ENCODE data around the gene CD4. TPM values are rescaled to one million over a fixed set of nuclear protein-coding genes. Genes with fewer than 3 reads are reported as not detected.

CD4 gene
- total and polyA plus RNA-seq, 2 of the 4 experiments (the other 2 are of a cell fraction) = 5.7 to 15.0 TPM

GRCh38 chr12:6820166-6820565 is 30.8 kb downstream of the CD4 start:
- H2BK120ac ChIP-seq (ENCODE audit: low read depth, low read length) = no peak overlapping the region
- peaks cover 3% of the 10 kb centered on the region for H3K36me3 ChIP-seq (ENCODE audit: control insufficient read depth, insufficient read depth, low read length)
- no peak overlapping the region for H3K14ac ChIP-seq (replicated peaks; ENCODE audit: low read depth, low read length)
- no peak overlapping the region for H2BK5ac ChIP-seq (ENCODE audit: low read depth, low read length, poor library complexity, severe bottlenecking)
- H3K9me3 ChIP-seq (ENCODE audit: control insufficient read depth, insufficient read depth, low read length) = no peaks in the 10 kb centered on the region
- CTCF ChIA-PET = no interaction called here
- DNase-seq = no peak
- no peak overlapping the region for H3K56ac ChIP-seq (ENCODE audit: extremely low read depth, insufficient read depth, low read length)
- no peak overlapping the region for H3K4ac ChIP-seq (ENCODE audit: low read depth, low read length)
- no peaks in the 10 kb centered on the region for H4K20me1 ChIP-seq (ENCODE audit: insufficient read depth, low read length)
- H2AK9ac ChIP-seq (replicated peaks; ENCODE audit: low read depth, low read length, poor library complexity) = no peak overlapping the region
- WGBS, 2 experiments (ENCODE audit: extremely low coverage in 2 of 2, insufficient read length in 1 of 2) = 100% methylated on average over 1 of the region's 5 CpGs; no CpG with 5 or more reads in 1 of the 2 experiments
- H3K9me1 ChIP-seq (ENCODE audit: insufficient read depth, low read length) = peaks cover 4% of the 10 kb centered on the region
- peaks cover 13% of the 10 kb centered on the region; the same call in 1 of the 2 replicates for H3K4me1 ChIP-seq (ENCODE audit: control insufficient read depth, insufficient read depth, low read length)
- H3K23ac ChIP-seq (ENCODE audit: low read depth, low read length) = peak overlapping the region; percentile 15; the same call in 1 of the 2 replicates
- BruUV-seq (replicated peaks) = no TSS peak
- no peak overlapping the region for H3K4me2 ChIP-seq (ENCODE audit: low read depth, low read length)
- H2AK5ac ChIP-seq (ENCODE audit: low read depth, low read length) = no peak overlapping the region
- no peak overlapping the region for H2AFZ ChIP-seq (replicated peaks; ENCODE audit: low read length, poor library complexity)
- H2BK20ac ChIP-seq (ENCODE audit: low read depth, low read length) = no peak overlapping the region
- TF ChIP-seq USF2 (IDR thresholded peaks at IDR 0.05; ENCODE audit: low read depth, low read length) (no peak), CEBPB (IDR thresholded peaks at IDR 0.05; ENCODE audit: low read depth, low read length) (no peak), NFE2L2 (IDR thresholded peaks at IDR 0.05; ENCODE audit: low read depth, low read length) (no peak), MAZ (IDR thresholded peaks at IDR 0.05; ENCODE audit: borderline replicate concordance, low read depth, low read length) (no peak), FOS (IDR thresholded peaks at IDR 0.05; ENCODE audit: low read depth, low read length) (no peak), RCOR1 (IDR thresholded peaks at IDR 0.05; ENCODE audit: insufficient replicate concordance, low read length) (no peak), RAD21 (IDR thresholded peaks at IDR 0.05; ENCODE audit: low read length) (no peak), POLR2A (IDR thresholded peaks at IDR 0.05; ENCODE audit: low read depth, low read length) (no peak), ELK1 (IDR thresholded peaks at IDR 0.05; ENCODE audit: borderline replicate concordance, low read depth, low read length) (no peak), MAFK (IDR thresholded peaks at IDR 0.05; ENCODE audit: low read depth, low read length) (no peak), SMC3 (IDR thresholded peaks at IDR 0.05; ENCODE audit: low read depth, low read length) (no peak), MXI1 (IDR thresholded peaks at IDR 0.05; ENCODE audit: borderline replicate concordance, low read depth, low read length) (no peak), BHLHE40 (IDR thresholded peaks at IDR 0.05; ENCODE audit: low read depth, low read length) (no peak), CHD1 (IDR thresholded peaks at IDR 0.05; ENCODE audit: low read depth, low read length) (no peak)
- TF ChIP-seq, protein P1, sequence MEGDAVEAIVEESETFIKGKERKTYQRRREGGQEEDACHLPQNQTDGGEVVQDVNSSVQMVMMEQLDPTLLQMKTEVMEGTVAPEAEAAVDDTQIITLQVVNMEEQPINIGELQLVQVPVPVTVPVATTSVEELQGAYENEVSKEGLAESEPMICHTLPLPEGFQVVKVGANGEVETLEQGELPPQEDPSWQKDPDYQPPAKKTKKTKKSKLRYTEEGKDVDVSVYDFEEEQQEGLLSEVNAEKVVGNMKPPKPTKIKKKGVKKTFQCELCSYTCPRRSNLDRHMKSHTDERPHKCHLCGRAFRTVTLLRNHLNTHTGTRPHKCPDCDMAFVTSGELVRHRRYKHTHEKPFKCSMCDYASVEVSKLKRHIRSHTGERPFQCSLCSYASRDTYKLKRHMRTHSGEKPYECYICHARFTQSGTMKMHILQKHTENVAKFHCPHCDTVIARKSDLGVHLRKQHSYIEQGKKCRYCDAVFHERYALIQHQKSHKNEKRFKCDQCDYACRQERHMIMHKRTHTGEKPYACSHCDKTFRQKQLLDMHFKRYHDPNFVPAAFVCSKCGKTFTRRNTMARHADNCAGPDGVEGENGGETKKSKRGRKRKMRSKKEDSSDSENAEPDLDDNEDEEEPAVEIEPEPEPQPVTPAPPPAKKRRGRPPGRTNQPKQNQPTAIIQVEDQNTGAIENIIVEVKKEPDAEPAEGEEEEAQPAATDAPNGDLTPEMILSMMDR (conservative IDR thresholded peaks at IDR 0.05; ENCODE audit: low read depth, low read length) = no peak
- peaks cover 0 to 8% of the 10 kb centered on the region in 2 experiments; a peak in 1 of 4 replicates for H3K79me1 ChIP-seq (ENCODE audit: low read depth in 1 of 2, low read length in 2 of 2)
- in situ Hi-C loops (cut with MboI; ENCODE audit: low sequenced_read_pairs) (loop anchor here (10.0 kb wide), 1 partner anchor 205 kb away; no protein-coding TSS in a partner anchor), dilution Hi-C loops (cut with HindIII; ENCODE audit: low sequenced_read_pairs, unreplicated experiment) (no loop called here), intact Hi-C loops (cut with micrococcal nuclease) (no loop called here)
- H3K18ac ChIP-seq (ENCODE audit: low read depth, low read length) = no peak overlapping the region
- H3K9ac ChIP-seq (ENCODE audit: low read depth, low read length) = no peak overlapping the region; the same call in 1 of the 2 replicates
- H2BK15ac ChIP-seq (ENCODE audit: low read depth, low read length) = no peak overlapping the region
- H4K5ac ChIP-seq (ENCODE audit: low read depth, low read length) = no peak overlapping the region
- no peak overlapping the region for H3K4me3 ChIP-seq (ENCODE audit: insufficient read depth, low read depth, low read length)
- H4K8ac ChIP-seq (ENCODE audit: low read depth in 2 of 2, low read length in 2 of 2) = no peak overlapping the region
- no peak overlapping the region for H3K27ac ChIP-seq (ENCODE audit: insufficient read depth, low read length)
- POLR2A ChIA-PET (ENCODE audit: unreplicated experiment) = no interaction called here
- H3K27me3 ChIP-seq (ENCODE audit: control insufficient read depth, insufficient read depth, low read length) = peaks cover 2% of the 10 kb centered on the region; the same call in 1 of the 2 replicates
- H4K91ac ChIP-seq (ENCODE audit: insufficient read depth, low read depth, low read length) = no peak overlapping the region
- ATAC-seq (ENCODE audit: low read depth) = no peak
